HG03442 (cell line): ENCODE data around the gene DDAH1.
"Not testable (repeated sequence)": the region's sequence is repeated elsewhere in the genome, so short reads cannot be mapped to it uniquely, and the experiment has no call there.

Experiments
- ATAC-seq: cut with Tn5 transposase; IDR thresholded peaks from one replicate; pipeline ENCODE4 v1.9.1; 2021; ENCODE audit warnings: mild to moderate bottlenecking, moderate library complexity; ENCODE audit not compliant: unreplicated experiment

Gene DDAH1

DNA sequence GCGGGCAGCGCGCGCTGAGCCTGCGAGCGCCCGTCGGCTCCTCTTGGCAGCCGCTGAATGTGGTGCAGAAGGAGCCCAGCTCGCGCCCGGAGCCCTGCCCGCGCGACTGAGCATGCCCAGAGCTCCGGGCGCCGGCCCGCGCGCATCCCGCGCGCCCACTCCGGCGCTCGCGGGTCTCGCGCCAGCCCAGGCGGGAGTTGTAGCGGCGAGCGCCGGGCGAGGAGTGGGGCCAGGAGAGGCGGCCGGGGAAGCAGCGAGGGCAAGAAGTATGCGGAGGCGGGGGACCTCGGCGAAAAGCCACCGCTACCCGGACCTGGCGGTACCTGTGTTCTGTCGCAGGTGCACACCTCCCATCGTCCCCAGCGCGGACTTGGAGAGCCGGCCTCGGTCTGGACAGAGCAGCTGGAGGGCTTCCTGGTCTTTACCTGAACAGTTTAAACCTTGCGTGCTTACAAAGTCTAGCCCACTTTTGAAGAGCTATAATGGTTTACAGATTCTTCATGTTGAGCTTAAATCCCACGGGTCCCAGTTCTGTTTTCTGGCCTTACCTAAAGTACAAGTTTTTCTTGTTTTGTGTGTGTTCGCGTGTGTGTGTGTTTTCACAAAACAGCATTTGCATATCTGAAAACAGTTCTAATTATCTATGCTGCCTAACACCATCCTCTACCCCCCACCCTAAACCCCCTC, at the start of gene DDAH1:
TSS of gene DDAH1 (minus strand) at position 61 of the 687 bp plus-strand sequence. CDS start 114 bp downstream, outside the sequence.
- no peak for ATAC-seq

DNA sequence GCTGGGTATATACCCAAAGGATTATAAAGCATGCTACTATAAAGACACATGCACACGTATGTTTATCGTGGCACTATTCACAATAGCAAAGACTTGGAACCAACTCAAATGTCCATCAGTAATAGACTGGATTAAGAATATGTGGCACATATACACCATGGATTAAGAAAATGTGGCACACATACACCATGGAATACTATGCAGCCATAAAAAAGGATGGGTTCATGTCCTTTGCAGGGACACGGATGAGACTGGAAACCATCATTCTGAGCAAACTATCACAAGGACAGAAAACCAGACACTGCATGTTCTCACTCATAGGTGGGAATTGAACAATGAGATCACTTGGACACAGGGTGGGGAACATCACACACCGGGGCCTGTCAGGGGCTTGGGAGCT, 49.0 kb upstream of the DDAH1 start:
- ATAC-seq: not testable (repeated sequence)

GRCh38 chr1:85504417-85504816, 39.5 kb upstream of the DDAH1 start:
- no peak for ATAC-seq

- no peak for ATAC-seq
Observed at GRCh38 chr1:85502625-85503083, 37.7 kb upstream of the DDAH1 start.

DNA sequence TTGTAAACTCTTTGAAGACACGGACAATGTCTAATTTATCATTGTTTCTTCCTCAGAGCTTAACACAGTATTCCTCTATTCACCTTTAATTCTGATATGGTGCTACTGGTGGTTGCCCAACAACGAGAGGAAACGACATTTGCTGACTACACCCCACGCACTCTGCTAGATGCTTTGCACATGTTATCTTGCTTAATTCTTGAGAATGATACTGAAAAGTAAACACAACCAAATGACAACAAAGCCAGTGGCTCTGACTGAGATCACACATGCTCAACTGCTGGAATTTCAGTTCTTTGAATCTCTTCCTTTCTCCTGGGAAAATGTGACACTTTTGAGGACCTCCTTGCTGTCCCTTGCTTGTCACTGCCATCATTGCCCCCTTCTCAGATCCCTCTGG, 37.2 kb upstream of the DDAH1 start:
- no peak for ATAC-seq

DNA sequence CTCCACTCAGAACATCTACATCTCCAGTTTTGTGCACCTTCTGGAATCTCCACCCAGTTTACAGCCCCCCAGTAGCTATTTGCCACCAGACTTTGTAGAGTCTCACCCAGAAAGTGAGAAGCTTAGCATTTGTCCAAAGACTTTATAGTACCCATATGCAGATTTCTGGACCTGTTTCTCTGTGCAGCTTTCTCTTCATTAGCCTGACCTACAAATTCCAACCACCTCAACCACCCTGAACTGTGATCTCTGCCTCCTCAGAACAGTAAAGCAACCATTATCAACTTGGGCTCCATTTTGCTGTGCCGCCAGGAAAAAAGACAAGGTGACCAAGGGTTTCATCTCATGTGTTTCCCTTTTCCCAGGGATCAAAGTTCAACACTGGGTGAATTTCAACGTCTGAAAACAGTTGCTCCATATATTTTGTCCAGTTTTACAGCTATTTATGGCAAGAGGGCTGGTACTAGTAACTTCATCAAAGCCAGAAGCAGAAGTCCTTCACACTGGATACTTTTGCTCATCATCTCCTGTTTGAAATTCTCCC, 36.5 kb upstream of the DDAH1 start:
- ATAC-seq: no peak

GRCh38 chr1:85496941-85497582, 32.1 kb upstream of the DDAH1 start:
- ATAC-seq: no peak

- no peak for ATAC-seq
Observed at GRCh38 chr1:85495556-85495955, 30.6 kb upstream of the DDAH1 start.

DNA sequence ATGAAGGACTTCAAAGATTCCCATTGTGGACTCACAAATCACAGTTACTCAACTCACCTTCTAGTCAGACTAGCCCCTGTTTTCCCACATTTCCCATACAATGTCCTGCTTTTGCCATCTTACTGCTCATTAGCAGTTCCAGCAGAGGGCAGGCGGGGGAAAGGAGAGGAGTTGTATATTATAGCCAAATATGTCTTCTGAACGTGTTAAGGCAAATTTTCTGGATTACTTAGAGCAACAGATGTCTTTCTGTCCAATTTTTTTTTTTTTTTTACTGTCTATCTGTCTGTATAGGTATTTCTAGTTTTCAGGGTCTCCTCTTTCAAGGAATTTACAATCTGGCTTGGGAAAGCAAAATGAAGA, 29.9 kb upstream of the DDAH1 start:
- no peak for ATAC-seq

DNA sequence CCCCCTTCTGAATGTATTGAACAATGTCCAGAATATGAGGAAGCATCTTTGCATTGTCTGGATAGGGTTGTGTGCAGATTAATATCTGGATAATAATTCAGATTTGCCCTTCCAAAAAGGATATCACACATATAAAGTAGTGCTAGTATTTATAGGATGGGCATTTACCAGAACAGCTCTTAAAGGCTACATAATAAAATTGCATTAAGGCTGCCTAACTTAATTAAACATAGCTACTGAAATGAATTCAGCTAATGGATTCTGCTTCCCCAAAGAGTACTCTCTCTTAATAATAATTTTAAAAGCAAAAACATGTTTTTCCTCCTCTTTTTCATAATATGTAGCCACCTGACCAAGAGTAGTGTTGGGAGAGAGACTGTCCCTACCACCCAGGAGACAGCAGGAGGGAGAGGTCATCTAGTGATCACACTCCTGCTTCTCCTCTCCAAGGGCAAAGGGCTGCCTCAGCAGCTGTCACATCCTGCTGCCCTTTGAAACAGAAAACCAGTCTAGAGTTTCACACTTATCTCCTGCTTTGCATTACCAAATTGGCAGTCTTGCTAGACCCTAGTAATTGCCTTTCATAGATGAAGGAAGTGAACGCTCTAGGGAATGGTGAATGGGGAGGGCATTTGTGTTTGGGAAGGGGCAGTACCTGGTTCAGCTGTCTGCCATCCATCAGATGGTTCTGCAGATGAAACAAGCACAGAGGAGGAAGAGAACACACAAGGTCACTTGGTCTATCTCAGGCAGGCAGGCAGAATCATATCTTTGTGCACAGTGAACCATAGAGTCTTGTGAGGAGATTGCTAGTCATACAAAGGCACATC, 29.3 kb upstream of the DDAH1 start:
- ATAC-seq: no peak

DNA sequence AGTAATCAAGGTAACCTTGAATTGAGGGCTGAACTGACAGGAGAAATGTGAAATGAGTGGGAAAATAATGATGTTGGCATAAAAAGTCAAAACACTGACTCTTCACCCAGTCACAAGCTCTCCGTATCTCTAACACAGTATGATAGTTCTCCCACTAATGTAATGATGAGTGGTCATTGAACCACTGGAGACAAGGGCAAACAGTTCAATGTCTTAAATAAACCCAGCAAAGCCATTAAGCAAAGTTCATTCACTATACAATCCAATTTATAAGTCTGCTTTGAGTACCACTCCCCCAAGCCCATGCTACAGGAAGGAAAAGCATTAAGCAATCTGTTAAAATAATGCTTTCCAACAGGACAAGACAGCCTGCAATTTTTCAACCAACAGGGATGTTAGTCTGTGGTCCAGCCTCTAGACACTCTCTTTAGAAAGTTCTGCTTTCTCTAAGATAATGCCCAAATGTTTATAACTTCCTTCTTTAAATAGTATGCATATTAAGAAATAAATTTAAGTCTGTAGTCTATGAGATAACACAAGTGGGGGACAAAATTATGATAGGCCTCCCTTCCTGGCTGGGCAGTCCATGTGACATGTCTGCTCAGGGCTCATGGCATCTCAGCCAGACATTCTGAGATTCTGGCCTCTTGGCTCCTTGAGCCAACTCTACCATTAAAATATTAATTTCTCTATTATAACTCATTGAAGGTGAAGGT, 25.5 kb upstream of the DDAH1 start:
- ATAC-seq: no peak

DNA sequence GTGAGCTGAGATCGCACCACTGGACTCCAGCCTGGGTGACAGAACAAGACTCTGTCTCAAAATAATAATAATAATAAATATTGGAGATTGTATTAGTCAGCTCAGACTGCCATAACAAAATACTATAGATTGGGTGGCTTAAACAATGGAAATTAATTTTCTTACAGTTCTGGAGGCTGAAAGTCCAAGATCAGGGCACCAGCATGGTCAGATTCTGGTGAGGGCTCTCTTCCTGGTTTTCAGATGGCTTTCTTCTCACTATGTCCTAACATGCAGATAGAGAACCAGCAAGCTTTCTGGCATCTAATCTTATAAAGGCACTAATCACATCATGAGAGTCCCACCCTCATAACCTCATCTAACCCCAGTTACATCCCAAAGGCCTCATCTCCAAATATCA, 23.2 kb upstream of the DDAH1 start:
- no peak for ATAC-seq

GRCh38 chr1:85485516-85485915, 20.6 kb upstream of the DDAH1 start:
- ATAC-seq: no peak

DNA sequence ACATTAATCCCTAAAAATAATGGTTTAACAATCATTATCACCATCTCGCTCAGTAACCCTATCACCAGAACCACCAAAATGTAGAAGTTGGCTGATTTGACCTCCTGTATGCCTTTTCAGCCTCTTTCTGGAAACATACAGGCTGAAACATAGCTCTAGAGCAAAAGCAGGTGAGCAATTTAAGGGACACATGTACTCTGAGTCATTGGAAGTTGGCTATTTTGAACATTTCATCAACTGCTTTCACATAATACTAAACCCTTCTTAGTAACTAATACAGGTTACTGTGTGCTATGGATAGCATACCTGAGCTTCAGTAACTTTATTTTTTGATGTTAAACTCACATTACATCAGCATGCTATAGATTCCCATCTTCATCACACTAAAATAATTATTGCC, 19.8 kb upstream of the DDAH1 start:
- ATAC-seq: no peak

GRCh38 chr1:85484264-85484663, 19.3 kb upstream of the DDAH1 start:
- no peak for ATAC-seq

- ATAC-seq: no peak
Observed at GRCh38 chr1:85481688-85482087, 16.7 kb upstream of the DDAH1 start.

GRCh38 chr1:85480566-85480965, 15.6 kb upstream of the DDAH1 start:
- ATAC-seq: no peak

GRCh38 chr1:85479491-85479890, 14.5 kb upstream of the DDAH1 start:
- no peak for ATAC-seq

GRCh38 chr1:85478366-85478765, 13.4 kb upstream of the DDAH1 start:
- ATAC-seq: no peak

GRCh38 chr1:85475055-85475454, 10.1 kb upstream of the DDAH1 start:
- no peak for ATAC-seq

- ATAC-seq: no peak
Observed at GRCh38 chr1:85473390-85473789, 8.4 kb upstream of the DDAH1 start.
